GM12873 (cell line): ENCODE measurements around the gene PDP2.

Source experiments
- CTCF ChIP-seq: IDR thresholded peaks from 2 replicates; pipeline ENCODE4 v1.5.1; 2012; ENCODE audit warnings: low read depth, mild to moderate bottlenecking, moderate library complexity, low read length, control low read depth; ENCODE audit not compliant: insufficient read depth; ENCODE audit errors: missing control alignments

Gene PDP2

GRCh38 chr16:66848172-66848571, 32.1 kb upstream of the PDP2 start:
- no peak for TF ChIP-seq CTCF

- TF ChIP-seq CTCF, result no peak
Measured at GRCh38 chr16:66849021-66849420, 31.3 kb upstream of the PDP2 start.

GRCh38 chr16:66849549-66849948, 30.8 kb upstream of the PDP2 start:
- no peak for TF ChIP-seq CTCF

- TF ChIP-seq CTCF, result no peak
Measured at GRCh38 chr16:66850115-66850815, 30.1 kb upstream of the PDP2 start.

GRCh38 chr16:66851166-66851964, 28.9 kb upstream of the PDP2 start:
- no peak for TF ChIP-seq CTCF

GRCh38 chr16:66853261-66854139, 26.8 kb upstream of the PDP2 start:
- no peak for TF ChIP-seq CTCF

- TF ChIP-seq CTCF, result no peak
Measured at GRCh38 chr16:66856184-66856730, 24.1 kb upstream of the PDP2 start.
